ENCODE measurements around the gene DSPP.

DNA sequence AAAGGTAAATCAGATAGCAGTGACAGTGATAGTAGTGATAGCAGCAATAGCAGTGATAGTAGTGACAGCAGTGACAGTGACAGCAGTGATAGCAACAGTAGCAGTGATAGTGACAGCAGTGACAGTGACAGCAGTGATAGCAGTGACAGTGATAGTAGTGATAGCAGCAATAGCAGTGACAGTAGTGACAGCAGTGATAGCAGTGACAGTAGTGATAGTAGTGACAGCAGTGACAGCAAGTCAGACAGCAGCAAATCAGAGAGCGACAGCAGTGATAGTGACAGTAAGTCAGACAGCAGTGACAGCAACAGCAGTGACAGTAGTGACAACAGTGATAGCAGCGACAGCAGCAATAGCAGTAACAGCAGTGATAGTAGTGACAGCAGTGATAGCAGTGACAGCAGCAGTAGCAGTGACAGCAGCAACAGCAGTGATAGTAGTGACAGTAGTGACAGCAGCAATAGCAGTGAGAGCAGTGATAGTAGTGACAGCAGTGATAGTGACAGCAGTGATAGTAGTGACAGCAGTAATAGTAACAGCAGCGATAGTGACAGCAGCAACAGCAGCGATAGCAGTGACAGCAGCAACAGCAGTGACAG is 6.1 kb downstream of the DSPP start:
- TF ChIP-seq, protein P1, sequence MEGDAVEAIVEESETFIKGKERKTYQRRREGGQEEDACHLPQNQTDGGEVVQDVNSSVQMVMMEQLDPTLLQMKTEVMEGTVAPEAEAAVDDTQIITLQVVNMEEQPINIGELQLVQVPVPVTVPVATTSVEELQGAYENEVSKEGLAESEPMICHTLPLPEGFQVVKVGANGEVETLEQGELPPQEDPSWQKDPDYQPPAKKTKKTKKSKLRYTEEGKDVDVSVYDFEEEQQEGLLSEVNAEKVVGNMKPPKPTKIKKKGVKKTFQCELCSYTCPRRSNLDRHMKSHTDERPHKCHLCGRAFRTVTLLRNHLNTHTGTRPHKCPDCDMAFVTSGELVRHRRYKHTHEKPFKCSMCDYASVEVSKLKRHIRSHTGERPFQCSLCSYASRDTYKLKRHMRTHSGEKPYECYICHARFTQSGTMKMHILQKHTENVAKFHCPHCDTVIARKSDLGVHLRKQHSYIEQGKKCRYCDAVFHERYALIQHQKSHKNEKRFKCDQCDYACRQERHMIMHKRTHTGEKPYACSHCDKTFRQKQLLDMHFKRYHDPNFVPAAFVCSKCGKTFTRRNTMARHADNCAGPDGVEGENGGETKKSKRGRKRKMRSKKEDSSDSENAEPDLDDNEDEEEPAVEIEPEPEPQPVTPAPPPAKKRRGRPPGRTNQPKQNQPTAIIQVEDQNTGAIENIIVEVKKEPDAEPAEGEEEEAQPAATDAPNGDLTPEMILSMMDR (IDR thresholded peaks at IDR 0.05): no peak
- no peak for TF ChIP-seq POLR2A (IDR thresholded peaks at IDR 0.05)
